Activated CD4-positive, alpha-beta T cell treated with anti-CD3 and anti-CD28 coated beads for 4 hours (primary cell): ENCODE measurements around the gene NUDT4.
"Not testable (repeated sequence)": the region's sequence is repeated elsewhere in the genome, so short reads cannot be mapped to it uniquely, and the experiment has no call there.

ENCODE experiments used
- DNase-seq, 2 donors: peaks; one replicate each; pipeline ENCODE4 v3.0.0-alpha.2; 2020

The NUDT4 gene

DNA sequence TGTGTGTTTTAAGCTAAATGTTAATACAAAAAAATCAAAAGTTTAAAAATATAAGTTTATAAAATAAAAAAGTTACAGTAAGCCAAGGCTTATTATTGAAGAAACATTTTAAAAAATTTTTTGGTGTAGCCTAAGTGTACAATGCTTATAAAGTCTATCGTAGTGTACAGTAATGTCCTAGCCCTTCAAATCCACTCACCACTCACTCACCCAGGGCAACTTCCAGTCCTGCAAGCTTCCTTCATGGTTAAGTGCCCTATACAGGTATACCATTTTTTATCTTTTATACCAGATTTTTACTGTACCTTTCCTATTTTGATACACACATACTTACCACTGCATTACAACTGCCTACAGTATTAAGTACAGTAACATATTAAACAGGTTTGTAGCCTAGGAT, 52.1 kb downstream of the NUDT4 start:
- DNase-seq, result no peak

DNA sequence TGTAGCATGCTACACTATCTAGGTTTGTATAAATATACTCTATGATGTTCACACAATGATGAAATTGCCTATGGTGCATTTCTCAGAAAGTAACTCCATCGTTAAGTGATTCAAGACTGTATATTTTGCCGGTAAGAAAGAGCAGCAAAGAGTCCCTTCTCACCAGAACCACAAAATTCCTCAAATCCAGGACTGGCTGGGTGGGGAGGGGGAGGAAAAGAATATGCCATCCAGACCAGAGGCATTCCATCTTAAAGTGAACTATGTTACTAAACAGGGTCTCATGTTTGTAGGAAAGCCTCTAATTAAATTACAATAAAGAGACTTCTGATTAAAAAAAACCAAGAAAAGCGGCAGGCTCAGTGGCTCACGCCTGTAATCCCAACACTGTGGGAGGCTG, 52.6 kb downstream of the NUDT4 start:
- DNase-seq, result no peak

DNA sequence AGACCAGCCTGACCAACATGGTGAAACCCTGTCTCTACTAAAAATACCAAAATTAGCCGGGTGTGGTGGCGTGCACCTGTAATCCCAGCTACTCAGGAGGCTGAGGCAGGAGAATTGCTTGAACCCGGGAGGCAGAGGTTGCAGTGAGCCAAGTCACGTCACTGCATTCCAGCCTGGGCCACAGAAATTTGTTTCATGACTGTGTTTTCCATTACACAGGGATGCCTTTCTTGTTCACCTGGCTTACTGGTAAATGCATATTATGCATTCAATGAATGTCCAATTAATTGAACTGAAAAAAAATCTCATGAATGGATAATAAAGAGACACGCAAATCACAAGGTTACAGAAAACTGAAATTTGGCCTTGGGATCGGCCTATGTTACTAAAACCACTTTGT, 54.3 kb downstream of the NUDT4 start:
- not testable (repeated sequence) for DNase-seq

DNA sequence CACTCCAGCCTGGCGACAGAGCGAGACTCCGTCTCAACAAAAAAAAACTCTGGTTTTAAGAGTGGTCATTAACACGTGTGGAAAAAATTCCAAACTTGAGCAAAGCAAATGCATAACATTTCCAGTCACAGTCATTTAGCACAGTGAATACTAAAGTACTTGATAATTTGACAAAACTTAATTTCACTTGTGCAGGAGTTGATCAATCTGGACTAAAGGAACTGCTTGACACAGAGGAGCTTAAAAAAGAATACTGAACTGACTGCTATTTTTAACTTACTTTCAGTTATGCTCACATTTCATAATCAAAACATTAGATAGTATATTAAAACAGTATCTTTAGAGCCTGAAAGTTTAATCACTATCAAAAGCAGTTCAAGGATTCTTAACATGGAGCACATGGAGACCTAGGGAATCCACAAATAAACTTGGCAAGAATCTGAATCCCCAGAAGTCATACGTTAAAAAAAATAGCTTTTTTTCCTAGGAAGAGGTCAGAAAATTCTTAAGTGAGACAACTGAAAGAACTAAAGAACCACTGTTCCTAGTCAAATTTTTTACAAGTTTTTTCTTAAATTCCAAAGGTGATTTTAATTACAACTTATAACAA, 56.6 kb downstream of the NUDT4 start:
- DNase-seq, result no peak

DNA sequence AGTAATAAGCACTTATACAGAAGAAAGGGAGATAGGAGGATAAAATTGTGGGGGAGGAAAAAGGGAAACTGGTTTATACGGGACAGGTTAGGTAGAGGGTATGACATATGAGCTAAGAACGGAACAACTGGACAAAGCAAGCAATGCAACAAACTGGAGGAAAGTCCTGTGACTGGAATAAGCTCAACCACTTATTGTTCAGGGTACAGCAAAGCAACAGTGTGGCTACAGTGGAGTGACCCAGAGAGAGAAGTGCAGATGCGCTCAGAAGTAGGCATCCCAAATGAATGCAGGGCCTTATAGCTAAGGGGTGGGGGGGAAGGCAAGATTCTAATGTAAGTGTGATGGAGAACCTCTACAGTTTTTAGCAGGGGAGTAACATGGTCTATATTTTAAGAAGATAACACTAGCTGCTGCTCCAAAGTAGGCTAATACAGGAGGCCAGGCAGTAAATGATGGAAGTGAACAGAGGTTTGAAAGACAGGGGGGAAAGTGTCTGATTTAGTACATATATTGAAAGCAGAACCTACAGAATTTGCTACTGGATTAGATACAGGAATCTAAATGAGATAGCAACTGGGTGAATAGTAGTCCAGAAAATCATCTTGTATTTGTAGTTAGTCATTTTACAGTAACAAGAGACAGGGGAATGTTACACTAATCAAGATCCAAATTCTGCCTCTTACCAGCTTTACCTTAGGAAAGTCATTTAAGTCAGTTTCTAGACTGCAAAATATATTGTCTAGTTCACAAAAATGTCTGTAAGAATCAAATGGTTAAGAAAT, 60.7 kb downstream of the NUDT4 start:
- DNase-seq, result no peak

DNA sequence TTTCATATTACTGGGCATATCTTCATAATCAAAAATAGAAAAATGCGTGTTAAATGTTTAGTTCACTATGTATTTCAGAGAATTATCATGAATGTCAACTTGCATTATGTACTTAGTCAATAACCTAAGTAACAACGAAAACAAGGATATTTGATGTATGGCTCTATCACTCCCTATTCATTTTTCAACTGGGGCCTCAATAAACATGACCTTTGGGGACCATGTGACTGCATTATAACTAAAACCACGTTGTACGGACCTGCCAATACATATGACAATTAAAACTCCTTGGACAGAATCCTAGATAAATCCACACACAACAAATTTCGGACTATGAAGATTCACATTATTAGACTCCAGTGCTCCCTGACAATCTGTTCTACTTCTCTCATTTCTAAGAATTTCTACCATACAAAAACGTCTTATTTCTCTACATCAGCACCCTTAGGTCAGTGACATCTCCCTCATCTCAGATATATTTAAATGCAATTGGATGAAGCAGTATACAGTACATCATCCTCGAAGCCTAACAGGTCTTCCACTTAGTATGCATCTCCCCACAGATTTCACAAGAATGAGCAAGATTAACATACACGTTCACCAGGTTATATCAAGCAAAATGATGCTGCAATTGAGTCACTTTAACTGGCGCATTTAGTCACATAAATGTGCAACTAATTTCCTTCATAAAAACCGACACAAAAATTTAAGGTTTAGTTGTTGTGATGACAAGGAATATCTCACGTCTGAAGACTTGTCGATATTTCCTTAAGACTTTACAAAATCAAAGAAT, 62.5 kb downstream of the NUDT4 start:
- DNase-seq, result no peak

DNA sequence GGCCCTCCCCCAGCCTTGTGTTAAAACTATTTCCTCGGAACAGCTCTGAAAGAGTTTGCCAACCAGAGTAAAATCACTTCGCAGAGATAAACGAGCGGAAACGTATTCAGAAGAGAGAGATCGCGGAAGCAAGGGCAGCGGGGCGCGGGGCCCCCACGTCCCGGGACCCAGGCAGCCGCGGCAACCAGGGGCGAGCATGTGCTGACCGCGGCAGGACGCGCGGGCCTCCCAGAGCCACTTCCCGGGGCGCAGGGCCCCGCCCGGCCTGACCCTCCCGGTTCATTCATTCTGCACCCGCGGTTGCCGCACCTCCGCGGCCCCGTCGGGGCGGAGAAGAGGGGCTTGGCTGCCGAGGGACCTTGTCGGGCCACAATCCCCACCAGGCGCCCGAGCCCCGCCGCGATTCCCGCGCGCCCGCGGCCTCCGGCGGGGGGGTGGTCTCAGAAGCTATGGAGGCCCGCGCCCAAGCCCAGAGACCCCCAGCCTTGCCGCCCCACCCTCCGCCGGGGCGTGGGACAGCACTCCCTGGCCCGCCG, 63.4 kb downstream of the NUDT4 start:
- peak; percentile 11 to 16 for DNase-seq

DNA sequence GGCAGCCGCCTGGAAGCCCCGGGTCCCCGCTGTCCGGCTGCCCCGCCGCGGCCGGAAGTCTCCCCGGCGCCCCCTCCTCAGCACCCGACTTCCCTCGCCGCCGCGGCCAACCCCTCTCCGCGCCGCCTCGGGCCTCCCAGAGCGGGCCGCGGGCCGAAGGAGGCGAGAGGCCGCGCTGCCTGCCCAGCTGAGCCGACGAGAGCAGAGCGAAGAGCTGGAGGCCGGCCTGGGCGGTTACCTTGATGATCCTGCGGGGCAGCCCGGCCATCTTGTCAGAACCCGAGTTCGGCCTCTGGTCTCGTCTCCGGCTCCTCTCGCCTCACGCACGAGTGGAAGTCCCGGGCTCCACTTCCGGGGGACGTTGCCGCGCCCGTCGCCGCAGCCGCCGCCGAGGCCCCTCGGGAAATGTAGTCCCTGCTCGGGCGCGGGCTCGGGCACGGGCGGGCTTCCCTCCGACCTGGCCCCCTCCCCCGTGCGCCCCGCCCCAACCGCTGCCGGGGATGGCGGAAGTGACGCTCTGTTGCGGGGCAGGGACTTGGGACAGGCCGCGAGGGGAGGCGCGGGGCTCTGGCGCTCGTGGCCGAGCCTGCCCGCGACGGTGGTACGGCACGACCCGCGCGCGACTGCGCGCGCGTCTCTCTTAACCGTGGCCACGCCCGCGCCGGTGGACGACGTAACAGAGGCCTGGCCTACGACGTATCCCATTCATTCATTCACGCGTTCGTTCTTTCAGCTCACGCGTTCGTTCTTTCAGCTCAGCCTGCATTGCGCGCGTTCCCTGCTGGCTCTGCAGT, 64.1 kb downstream of the NUDT4 start, which contains the start of gene UBE2N:
Gene UBE2N (minus strand): TSS at position 331 of the 794 bp plus-strand sequence. CDS start 63 bp downstream, at position 268.
- DNase-seq, result peak; percentile 95 to 96

DNA sequence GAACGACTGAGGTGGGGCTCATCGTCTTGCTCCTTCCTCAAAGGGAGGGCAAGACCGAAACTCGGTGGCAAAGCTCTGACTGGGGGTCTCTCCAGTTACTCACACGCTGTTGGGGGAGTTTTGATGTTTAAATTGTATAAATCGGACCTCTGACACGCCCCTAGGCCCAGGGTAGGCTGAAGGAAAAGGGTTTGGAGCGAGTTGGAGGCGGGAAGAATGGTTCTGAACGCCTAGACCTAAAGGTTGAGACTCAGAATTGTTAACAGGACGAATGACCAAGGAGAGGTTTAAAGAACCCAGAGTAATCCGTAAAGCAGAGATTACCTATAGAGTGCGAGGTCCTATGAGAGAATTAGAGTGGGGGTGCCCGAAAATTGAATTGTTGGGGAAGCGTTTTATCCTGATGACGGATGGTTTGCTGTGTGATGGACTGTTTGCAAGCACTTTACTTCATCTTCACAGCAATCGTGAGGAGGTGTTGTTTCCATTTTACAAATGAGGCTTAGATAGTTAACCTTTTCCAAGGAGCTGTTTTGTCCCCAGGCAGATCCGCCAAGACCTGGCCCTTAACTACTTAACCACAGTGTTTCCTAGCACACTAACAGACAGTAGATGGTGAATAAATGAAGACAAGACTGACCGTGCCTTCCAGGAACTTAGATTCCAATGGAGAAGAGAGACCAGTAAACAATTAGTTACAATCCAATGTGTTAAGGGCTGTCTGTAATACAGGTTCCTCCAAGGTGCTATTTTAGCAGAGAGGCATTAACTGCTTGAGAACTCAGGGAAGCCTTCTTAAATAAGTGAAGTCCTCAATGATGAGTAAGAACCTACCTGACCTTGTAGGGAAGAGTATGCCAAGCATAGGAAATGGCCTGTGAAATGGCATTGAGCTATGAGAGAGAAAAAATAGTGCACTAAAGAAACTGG, 65.0 kb downstream of the NUDT4 start:
- DNase-seq, result no peak

DNA sequence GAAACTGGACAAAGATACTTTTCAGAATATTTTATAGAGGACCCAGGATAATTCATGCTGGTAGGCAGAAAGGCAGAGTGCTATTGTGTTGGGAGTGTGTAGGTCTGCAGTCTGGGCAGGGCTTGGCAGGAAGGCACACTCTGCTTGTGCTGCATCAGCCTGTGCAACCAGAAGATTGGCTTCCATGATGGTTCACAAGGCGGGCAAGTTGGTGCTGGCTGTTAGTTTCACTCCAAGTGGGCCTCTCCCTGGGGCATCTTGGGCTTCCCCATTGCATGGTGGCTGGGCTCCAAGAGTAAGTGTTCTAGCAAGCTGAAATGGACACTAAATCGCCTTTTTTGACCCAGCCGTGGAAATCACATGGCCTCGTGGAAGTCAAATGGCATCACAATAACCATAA, 65.9 kb downstream of the NUDT4 start:
- no peak for DNase-seq

DNA sequence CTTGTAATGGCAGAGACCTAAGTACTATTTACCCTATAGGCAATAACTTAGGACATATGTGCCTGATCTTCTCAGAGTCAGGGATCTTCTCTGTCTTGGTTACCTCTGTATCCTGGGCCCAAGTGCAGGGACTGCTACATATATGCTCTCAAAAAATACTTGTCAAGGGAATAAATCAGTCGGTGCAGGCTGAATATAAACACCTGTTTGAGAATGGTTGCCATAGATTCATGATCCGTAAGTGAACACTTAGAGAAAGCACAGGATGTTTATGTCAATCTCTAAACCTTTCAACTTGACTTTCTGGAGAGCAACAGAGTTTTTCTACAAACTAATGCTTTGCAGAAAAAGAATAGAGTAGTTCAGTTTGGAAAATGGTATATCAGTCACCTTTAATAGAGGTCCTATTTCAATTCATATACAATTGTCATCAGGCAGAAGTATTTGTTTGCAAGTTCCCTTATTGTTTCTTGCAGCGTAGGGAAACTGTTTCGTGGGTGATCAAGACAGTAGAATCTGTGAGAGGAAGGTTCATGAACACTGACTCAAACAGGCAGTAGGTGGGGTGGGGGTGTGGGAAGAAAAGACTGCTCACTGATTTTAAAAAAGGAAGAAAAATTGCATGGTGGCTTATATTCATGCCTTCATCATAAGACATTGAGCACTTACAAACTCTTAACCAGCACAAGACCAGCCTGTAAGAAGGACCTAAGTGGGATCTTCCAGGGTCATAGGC, 70.0 kb downstream of the NUDT4 start:
- DNase-seq, result peak; percentile 29 to 33

DNA sequence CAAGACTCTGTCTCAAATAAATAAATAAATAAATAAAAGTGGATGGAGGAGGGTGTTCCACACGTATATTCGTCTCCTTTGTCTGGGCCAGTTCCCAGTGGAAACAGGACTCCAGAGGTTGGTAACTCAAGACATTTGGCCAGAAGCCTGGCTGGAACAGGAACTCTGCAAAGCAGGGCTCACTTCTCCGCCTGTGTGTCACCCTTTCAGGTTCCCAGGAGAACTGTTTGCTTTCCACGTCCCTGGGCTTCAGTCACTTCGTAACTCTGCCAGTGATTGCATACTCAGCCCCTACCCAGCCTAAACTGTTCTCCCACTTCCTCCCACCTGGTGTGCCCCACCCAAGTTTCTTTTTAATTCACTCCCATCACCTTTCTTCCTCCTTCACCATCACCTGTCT, 71.1 kb downstream of the NUDT4 start:
- no peak for DNase-seq

DNA sequence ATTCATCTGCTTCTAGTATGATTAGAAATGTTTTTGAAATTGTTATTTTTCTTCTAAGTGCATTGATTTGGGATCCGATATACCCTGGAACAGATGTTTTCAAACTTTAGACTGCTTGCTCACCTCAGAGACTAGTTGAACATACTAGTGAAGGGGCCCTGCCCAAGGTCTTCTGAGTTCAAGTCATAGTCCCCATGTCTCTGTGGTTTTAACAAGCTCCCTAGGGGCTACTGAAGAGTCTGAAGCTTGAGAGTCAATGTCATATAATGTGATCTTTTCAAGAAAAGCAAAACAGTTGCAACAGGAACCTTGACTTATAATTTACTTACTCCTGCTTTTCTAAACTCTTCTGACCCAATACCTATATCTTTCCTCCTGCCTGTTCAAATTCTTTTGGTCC, 71.6 kb downstream of the NUDT4 start:
- DNase-seq, result no peak

DNA sequence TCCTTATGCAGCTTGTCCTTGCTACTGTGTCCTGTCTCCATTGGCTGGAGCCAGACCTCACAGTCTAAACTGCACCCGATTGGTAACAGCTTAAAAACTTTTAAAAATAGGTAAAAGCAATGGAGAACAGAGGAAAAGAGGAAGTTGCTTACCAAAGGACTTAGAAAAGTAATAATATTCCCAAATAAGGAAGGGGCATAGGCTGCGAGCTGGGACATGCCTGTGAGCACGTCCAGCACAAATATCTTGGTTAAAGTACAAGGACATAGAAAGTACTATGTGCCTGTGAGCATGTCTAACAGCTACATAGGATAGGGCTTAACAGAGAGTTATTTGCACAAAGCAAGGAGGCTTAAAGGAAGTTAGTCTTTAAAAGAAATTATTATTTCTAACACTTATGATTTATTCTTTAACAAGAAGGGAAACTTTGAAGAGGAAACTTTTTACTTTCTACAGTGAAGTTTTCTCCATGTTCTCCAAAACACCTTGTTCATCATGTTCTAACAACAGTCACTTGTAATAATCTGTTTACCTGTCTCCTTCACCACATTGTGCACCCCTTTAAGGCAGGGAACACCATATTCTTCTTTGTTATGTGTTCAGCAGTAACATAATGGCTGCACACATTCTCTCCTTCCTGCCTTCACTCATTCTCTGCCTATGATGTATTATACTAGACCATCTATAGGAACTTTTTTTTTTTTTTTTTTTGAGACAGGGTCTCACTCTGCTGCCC, 73.9 kb downstream of the NUDT4 start:
- DNase-seq, result no peak

DNA sequence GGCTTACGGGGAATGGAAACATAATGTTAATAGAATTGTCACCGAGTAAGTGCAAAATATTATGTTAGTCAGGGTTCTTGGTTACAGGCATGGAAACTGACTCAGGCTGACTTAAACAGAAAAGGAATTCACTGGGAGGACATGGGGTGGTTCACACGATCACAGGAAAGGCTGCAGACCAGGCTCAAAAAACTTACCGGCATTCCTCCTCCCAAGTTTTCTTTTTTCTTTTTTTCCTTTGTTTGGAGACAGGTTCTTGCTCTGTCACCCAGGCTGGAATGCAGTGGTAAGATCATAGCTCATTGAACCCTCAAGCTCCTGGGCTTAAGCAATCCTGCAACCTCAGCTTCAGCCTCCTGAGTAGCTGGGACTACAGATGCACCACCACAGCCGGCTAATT, 75.9 kb downstream of the NUDT4 start:
- DNase-seq, result no peak

DNA sequence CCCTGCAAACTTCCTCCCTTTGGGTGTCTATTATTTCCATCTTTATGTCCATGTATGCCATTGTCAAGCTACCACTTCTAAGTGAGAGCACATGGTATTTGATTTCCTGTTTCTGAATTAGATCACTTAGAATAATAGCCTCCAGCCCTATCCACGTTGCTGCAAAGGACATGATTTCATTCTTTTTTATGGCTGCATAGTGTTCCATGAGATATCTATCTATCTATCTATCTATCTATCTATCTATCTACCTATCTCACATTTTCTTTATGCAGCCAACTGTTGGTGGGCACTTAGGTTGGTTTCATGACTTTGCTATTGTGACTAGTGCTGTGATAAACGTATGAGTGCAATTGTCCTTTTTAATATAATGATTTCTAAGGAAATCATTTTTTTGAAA, 78.4 kb downstream of the NUDT4 start:
- no peak for DNase-seq
